Karpas-422 (cell line): ENCODE results near the gene HAUS5. TPM values are rescaled to one million over a fixed set of nuclear protein-coding genes. Genes with fewer than 3 reads are reported as not detected.
"Not testable (repeated sequence)": the region's sequence is repeated elsewhere in the genome, so short reads cannot be mapped to it uniquely, and the experiment has no call there.

ENCODE experiments used
- DNase-seq: peaks from one replicate; pipeline ENCODE4 v3.0.0-alpha.2; 2015
- H2AFZ ChIP-seq: fragments of 200-600 bp; sonication (generic); 2 replicates; pipeline ENCODE4 v1.6.1; 2014; ENCODE audit warnings: antibody characterized with exemption, low read length, mixed read lengths
- H3K27ac ChIP-seq: fragments of 200-600 bp; sonication (generic); 2 replicates; pipeline ENCODE4 v1.5.1; 2014; ENCODE audit warnings: mild to moderate bottlenecking, low read length, moderate library complexity
- H3K27me3 ChIP-seq: fragments of 200-600 bp; sonication (generic); 2 replicates; pipeline ENCODE4 v1.6.1; 2014; ENCODE audit warnings: low read length, mixed read lengths
- H3K36me3 ChIP-seq: fragments of 200-600 bp; sonication (generic); 2 replicates; pipeline ENCODE4 v1.6.1; 2014; ENCODE audit warnings: low read length, mixed read lengths; ENCODE audit not compliant: insufficient read depth
- H3K4me1 ChIP-seq: fragments of 200-600 bp; sonication (generic); 2 replicates; pipeline ENCODE4 v1.6.1; 2014; ENCODE audit warnings: mild to moderate bottlenecking, low read length, mixed read lengths
- H3K4me2 ChIP-seq: fragments of 200-600 bp; sonication (generic); 2 replicates; pipeline ENCODE4 v1.6.1; 2014; ENCODE audit warnings: low read length, low read depth, mild to moderate bottlenecking; ENCODE audit not compliant: poor library complexity, severe bottlenecking
- H3K4me3 ChIP-seq: fragments of 200-600 bp; sonication (generic); 2 replicates; pipeline ENCODE4 v1.5.1; 2014; ENCODE audit warnings: mild to moderate bottlenecking, antibody characterized with exemption, low read length, mixed read lengths
- H3K79me2 ChIP-seq: fragments of 200-600 bp; sonication (generic); 2 replicates; pipeline ENCODE4 v1.6.1; 2014; ENCODE audit warnings: mild to moderate bottlenecking, low read length, mixed read lengths
- H3K9ac ChIP-seq: fragments of 200-600 bp; sonication (generic); 2 replicates; pipeline ENCODE4 v1.6.0; 2014; ENCODE audit warnings: low read length
- H3K9me2 ChIP-seq: fragments of 200-600 bp; sonication (generic), shearing (Covaris generic); replicated peaks from 2 replicates; pipeline ENCODE4 v1.6.0; 2014; ENCODE audit warnings: mild to moderate bottlenecking, low read length, moderate library complexity; ENCODE audit not compliant: insufficient read depth
- H3K9me3 ChIP-seq: fragments of 300-700, 200-600 bp; sonication (generic); 2 replicates; pipeline ENCODE4 v1.6.1; 2014; ENCODE audit warnings: low read length, mixed read lengths
- H4K20me1 ChIP-seq: fragments of 200-600 bp; sonication (generic); 2 replicates; pipeline ENCODE4 v1.6.1; 2014; ENCODE audit warnings: mild to moderate bottlenecking, antibody characterized with exemption, low read length, low read depth; ENCODE audit not compliant: insufficient read depth
- total RNA-seq: library from RNA; depleted of rRNA; stranded (reverse); fragments of >200 nt; shearing (Covaris generic); gene quantifications from 2 replicates; pipeline ENCODE4 v1.2.3, GENCODE V29; 2014; ENCODE audit warnings: low replicate concordance

The HAUS5 gene
- total RNA-seq, 1 experiment from 2014 or later: 12.5 TPM

GRCh38 chr19:35577918-35578317, 34.6 kb upstream of the HAUS5 start:
- Histone ChIP-seq H3K4me1 (no peaks in the 10 kb centered on the region), H3K9me3 (peaks cover 15% of the 10 kb centered on the region), H3K4me2 (no peak overlapping the region), H3K27me3 (no peaks in the 10 kb centered on the region), H3K27ac (no peak overlapping the region), H3K9ac (no peak overlapping the region), H4K20me1 (no peaks in the 10 kb centered on the region), H2AFZ (no peak overlapping the region), H3K4me3 (no peak overlapping the region), H3K79me2 (no peaks in the 10 kb centered on the region), H3K36me3 (no peaks in the 10 kb centered on the region; the same call in 1 of the 2 replicates), H3K9me2 (no peaks in the 10 kb centered on the region)
- DNase-seq: no peak

- H4K20me1 ChIP-seq: no peaks in the 10 kb centered on the region
- H3K4me3 ChIP-seq: no peak overlapping the region
- no peak overlapping the region for H3K4me2 ChIP-seq
- no peak overlapping the region for H3K27ac ChIP-seq
- peaks cover 15% of the 10 kb centered on the region for H3K9me3 ChIP-seq
- no peaks in the 10 kb centered on the region for H3K9me2 ChIP-seq
- no peak overlapping the region for H3K9ac ChIP-seq
- no peak for DNase-seq
- no peaks in the 10 kb centered on the region for H3K27me3 ChIP-seq
- H3K36me3 ChIP-seq: no peaks in the 10 kb centered on the region; the same call in 1 of the 2 replicates
- H3K4me1 ChIP-seq: no peaks in the 10 kb centered on the region
- no peak overlapping the region for H2AFZ ChIP-seq
- H3K79me2 ChIP-seq: no peaks in the 10 kb centered on the region
These were observed 33.8 kb upstream of the HAUS5 start for GRCh38 chr19:35578707-35579106.

- DNase-seq: no peak
- no peak overlapping the region for H3K9ac ChIP-seq
- no peak overlapping the region for H3K4me3 ChIP-seq
- H2AFZ ChIP-seq: no peak overlapping the region
- no peaks in the 10 kb centered on the region for H3K9me3 ChIP-seq
- H3K4me1 ChIP-seq: no peaks in the 10 kb centered on the region
- no peaks in the 10 kb centered on the region for H3K27me3 ChIP-seq
- no peak overlapping the region for H3K27ac ChIP-seq
- no peak overlapping the region for H3K4me2 ChIP-seq
- H3K9me2 ChIP-seq: no peaks in the 10 kb centered on the region
- no peaks in the 10 kb centered on the region for H3K79me2 ChIP-seq
- H4K20me1 ChIP-seq: no peaks in the 10 kb centered on the region
- H3K36me3 ChIP-seq: no peaks in the 10 kb centered on the region
These were observed 29.8 kb upstream of the HAUS5 start for GRCh38 chr19:35582760-35583159.

- H4K20me1 ChIP-seq: no peaks in the 10 kb centered on the region
- no peak within 1 kb of the TSS for H3K4me3 ChIP-seq
- H3K27ac ChIP-seq: no peak within 1 kb of the TSS
- no peaks in the 10 kb centered on the region for H3K9me2 ChIP-seq
- no peaks in the 10 kb centered on the region for H3K79me2 ChIP-seq
- no peak within 1 kb of the TSS for H2AFZ ChIP-seq
- H3K4me2 ChIP-seq: no peak within 1 kb of the TSS
- no peak within 1 kb of the TSS for H3K9ac ChIP-seq
- no peaks in the 10 kb centered on the region for H3K4me1 ChIP-seq
- H3K36me3 ChIP-seq: no peaks in the 10 kb centered on the region
- H3K27me3 ChIP-seq: no peaks in the 10 kb centered on the region
- peak; percentile 82 for DNase-seq
- no peaks in the 10 kb centered on the region for H3K9me3 ChIP-seq
These were observed 26.7 kb upstream of the HAUS5 start, which contains the start of gene PMIS2 for GRCh38 chr19:35585848-35586247. PMIS2 (plus strand) TSS chr19:35586173; CDS start chr19:35586260, 87 bp downstream.

- Histone ChIP-seq H3K79me2 (no peaks in the 10 kb centered on the region), H4K20me1 (no peaks in the 10 kb centered on the region), H3K27me3 (no peaks in the 10 kb centered on the region), H3K27ac (no peak overlapping the region), H3K9ac (no peak overlapping the region), H3K9me3 (no peaks in the 10 kb centered on the region), H2AFZ (no peak overlapping the region), H3K4me2 (no peak overlapping the region), H3K36me3 (no peaks in the 10 kb centered on the region), H3K4me1 (no peaks in the 10 kb centered on the region), H3K9me2 (no peaks in the 10 kb centered on the region), H3K4me3 (no peak overlapping the region)
- DNase-seq: no peak
These were observed 25.2 kb upstream of the HAUS5 start for GRCh38 chr19:35587321-35587720.

- Histone ChIP-seq H3K9me2 (no peaks in the 10 kb centered on the region), H3K79me2 (no peaks in the 10 kb centered on the region), H3K4me2 (no peak overlapping the region), H4K20me1 (no peaks in the 10 kb centered on the region), H3K9ac (no peak overlapping the region), H3K36me3 (no peaks in the 10 kb centered on the region), H3K27ac (no peak overlapping the region), H3K4me3 (no peak overlapping the region), H3K9me3 (no peaks in the 10 kb centered on the region), H2AFZ (no peak overlapping the region), H3K4me1 (no peaks in the 10 kb centered on the region), H3K27me3 (no peaks in the 10 kb centered on the region)
- no peak for DNase-seq
These were observed 21.7 kb upstream of the HAUS5 start for GRCh38 chr19:35590875-35591274.

- Histone ChIP-seq H3K9ac (no peak overlapping the region), H2AFZ (no peak overlapping the region), H3K79me2 (no peaks in the 10 kb centered on the region), H3K36me3 (no peaks in the 10 kb centered on the region), H3K27ac (no peak overlapping the region), H3K4me2 (no peak overlapping the region), H3K27me3 (no peaks in the 10 kb centered on the region), H3K4me3 (no peak overlapping the region), H3K9me3 (no peaks in the 10 kb centered on the region), H4K20me1 (no peaks in the 10 kb centered on the region), H3K4me1 (no peaks in the 10 kb centered on the region), H3K9me2 (no peaks in the 10 kb centered on the region)
- DNase-seq: peak; percentile 77
These were observed 20.3 kb upstream of the HAUS5 start for GRCh38 chr19:35592226-35592625.

- not testable (repeated sequence) for H3K4me2 ChIP-seq, H3K9ac ChIP-seq, DNase-seq, H3K9me2 ChIP-seq, H3K27ac ChIP-seq, H3K27me3 ChIP-seq, H3K4me3 ChIP-seq, H2AFZ ChIP-seq, H3K36me3 ChIP-seq, H3K9me3 ChIP-seq, H3K79me2 ChIP-seq, H4K20me1 ChIP-seq, H3K4me1 ChIP-seq
These were observed 17.5 kb upstream of the HAUS5 start for GRCh38 chr19:35595026-35595425.

GRCh38 chr19:35595928-35596327, 16.6 kb upstream of the HAUS5 start:
- no peaks in the 10 kb centered on the region for H3K27me3 ChIP-seq
- H3K4me3 ChIP-seq: no peak overlapping the region
- no peaks in the 10 kb centered on the region for H4K20me1 ChIP-seq
- no peak overlapping the region for H2AFZ ChIP-seq
- no peak overlapping the region for H3K27ac ChIP-seq
- H3K9ac ChIP-seq: no peak overlapping the region
- H3K4me1 ChIP-seq: no peaks in the 10 kb centered on the region
- H3K9me2 ChIP-seq: no peaks in the 10 kb centered on the region
- no peaks in the 10 kb centered on the region for H3K79me2 ChIP-seq
- H3K4me2 ChIP-seq: no peak overlapping the region
- no peaks in the 10 kb centered on the region for H3K36me3 ChIP-seq
- H3K9me3 ChIP-seq: no peaks in the 10 kb centered on the region
- DNase-seq: no peak
